NCI-H2107 (cell line): ENCODE results near the gene AARS2.
"Not testable (repeated sequence)": the region's sequence is repeated elsewhere in the genome, so short reads cannot be mapped to it uniquely, and the experiment has no call there.

Experiments
- DNase-seq: peaks from one replicate; lab custom pipeline; 2025; lab: John Stamatoyannopoulos, UW

Gene AARS2

GRCh38 chr6:44329858-44330257 is 16.7 kb upstream of the AARS2 start:
- no peak for DNase-seq

- not testable (repeated sequence) for DNase-seq
Measured at GRCh38 chr6:44328203-44328602, 15.1 kb upstream of the AARS2 start.

DNA sequence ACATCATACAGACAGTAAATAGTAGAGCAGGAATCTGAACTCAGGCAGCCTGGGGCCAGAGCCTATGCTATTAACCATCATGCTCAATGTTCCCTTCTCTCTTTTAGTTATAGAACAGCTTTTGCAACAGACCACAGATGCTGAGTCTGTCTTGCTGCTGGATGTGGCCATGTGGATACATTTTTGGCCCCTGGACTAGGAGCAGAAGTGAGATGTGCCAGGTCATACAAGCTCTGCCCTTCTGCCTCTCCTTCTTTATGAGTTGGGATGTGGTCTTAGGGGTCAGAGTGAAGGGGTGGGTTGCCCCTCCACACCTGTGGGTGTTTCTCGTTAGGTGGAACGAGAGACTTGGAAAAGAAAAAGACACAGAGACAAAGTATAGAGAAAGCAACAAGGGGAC is 14.6 kb upstream of the AARS2 start:
- no peak for DNase-seq

DNA sequence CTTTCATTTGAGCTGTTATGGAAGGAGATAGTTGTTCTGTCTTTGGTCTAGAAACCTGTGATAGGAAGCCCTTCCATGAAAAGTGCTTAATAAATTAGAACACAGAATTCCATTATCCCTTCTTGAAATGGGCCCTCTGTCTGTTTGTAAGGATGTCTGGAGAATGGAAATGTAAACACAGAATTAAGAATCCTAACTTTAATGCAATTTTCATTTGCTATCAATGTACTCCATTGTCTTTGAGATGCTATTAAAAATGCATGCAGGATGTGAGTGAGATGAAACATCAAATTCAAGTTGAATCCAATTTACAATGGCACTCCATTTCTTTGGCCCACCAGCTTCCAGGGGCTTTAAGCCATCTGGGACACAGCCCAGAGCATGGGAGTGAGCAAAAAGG is 13.9 kb upstream of the AARS2 start:
- DNase-seq, result no peak

DNA sequence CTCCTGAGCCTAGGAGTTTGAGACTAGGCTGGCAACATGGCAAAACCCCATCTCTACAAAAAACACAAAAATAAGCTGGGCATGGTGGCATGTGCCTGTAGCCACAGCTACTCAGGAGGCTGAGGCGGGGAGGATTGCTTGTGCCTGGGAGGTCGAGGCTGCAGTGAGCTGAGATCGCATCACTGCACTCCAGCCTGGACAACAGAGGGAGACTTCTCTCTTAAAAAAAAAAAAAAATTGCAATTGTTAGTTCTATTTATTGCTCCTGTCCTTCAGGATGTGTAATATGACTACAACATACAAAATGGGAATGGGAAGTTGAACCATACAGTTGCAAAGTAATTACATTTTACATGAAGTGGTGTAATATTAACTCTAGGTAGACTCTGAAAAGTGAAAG is 8.1 kb upstream of the AARS2 start:
- no peak for DNase-seq

- DNase-seq, result not testable (repeated sequence)
Measured at GRCh38 chr6:44317136-44317631, 4.0 kb upstream of the AARS2 start.

GRCh38 chr6:44316481-44316880 is 3.3 kb upstream of the AARS2 start:
- no peak for DNase-seq

DNA sequence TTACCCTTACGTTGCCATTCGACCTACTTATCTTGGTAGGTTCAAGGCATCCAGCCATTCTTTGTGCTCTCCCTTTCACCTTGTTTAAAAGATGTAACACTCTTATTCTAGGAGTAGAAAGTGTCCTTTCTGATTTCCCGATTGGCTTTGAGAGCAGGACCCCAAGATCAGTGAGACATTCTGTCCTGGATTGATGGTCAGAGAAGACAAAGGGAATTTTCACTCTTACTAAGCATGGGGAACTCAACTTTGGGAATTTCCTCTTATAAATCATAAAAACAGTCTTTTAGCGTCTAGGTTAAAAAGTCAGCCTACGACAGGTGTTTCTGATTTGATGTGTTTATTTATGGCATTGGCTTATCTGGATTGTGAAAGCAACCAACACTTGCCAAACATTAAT is 2.8 kb upstream of the AARS2 start:
- DNase-seq, result no peak

DNA sequence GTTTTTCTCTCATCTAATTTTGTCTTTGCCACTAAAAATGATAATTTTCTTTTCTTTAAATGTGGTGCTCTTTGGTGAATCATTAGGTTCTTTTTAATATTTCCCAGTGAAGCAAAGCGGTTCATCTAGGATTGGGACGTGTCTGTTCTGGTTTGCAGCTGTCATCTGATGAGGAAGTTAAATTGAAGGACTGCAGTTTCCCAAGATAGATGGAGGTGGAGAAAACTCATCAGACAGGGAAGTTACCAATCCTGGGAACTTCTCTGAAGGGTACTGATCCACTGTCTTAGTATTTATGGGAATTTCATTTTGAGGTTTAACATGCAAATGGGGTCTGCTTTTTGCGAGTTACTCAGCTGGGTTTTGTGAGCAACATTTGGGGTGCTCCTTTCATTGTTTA is 2.4 kb upstream of the AARS2 start:
- DNase-seq, result no peak

DNA sequence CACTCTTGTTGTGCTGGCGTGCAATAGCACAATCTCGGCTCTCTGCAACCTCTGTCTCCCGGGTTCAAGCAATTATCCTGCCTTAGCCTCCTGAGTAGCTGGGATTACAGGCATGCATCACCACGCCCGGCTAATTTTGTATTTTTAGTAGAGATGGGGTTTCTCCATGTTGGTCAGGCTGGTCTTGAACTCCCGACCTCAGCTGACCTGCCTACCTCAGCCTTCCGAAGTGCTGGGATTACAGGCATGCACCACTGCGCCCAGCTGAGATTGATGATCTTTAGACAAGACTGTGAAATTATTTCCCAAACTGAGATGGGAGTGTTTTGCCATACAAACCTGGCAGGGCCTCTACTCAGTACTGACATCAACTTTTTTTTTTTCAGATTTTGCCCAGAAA is 1.5 kb upstream of the AARS2 start:
- DNase-seq, result not testable (repeated sequence)

GRCh38 chr6:44311767-44312166 is 1.4 kb downstream of the AARS2 start:
- DNase-seq, result no peak

- DNase-seq, result no peak
Measured at GRCh38 chr6:44311304-44311703, 1.8 kb downstream of the AARS2 start.

DNA sequence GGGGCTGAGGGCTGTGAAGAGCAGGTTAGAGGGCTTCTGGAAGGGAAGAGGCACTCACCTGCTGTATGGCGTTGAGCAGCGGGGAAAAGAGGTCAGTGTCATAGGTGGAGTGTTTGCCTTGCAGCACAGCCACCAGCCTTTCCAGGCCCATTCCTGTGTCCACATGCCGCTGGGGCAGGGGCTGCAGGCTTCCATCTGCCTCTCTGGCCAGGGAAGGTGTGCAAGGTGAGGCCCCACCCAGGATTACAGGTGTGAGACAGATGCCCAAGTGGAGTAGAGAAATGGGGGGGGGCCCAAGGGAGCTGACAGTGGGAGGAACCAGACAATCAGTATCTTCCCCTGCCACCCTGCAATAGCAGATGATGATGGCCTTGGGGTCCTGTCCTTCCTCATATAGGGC is 2.9 kb downstream of the AARS2 start:
- no peak for DNase-seq

GRCh38 chr6:44309631-44310030 is 3.5 kb downstream of the AARS2 start:
- DNase-seq, result no peak

DNA sequence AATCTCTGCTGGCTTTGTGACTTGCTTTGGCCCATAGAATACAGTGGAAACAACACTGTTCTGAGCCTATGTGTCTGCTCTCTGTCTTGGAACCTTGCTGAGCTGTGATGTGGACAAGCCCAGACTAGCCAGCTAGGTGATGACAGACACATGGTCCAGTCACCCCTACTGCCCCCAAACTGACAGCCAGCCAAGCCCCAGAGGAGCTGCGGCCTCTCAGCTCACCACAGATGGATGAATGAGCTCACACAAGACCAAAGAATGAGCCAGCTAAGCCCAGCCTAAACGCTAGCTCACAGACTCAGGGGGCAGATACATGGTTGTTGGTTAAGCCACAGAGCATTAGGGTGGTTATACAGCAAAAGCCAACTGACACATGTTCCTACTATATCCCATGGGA is 4.1 kb downstream of the AARS2 start:
- DNase-seq, result no peak

GRCh38 chr6:44307217-44307616 is 5.9 kb downstream of the AARS2 start:
- DNase-seq, result no peak

DNA sequence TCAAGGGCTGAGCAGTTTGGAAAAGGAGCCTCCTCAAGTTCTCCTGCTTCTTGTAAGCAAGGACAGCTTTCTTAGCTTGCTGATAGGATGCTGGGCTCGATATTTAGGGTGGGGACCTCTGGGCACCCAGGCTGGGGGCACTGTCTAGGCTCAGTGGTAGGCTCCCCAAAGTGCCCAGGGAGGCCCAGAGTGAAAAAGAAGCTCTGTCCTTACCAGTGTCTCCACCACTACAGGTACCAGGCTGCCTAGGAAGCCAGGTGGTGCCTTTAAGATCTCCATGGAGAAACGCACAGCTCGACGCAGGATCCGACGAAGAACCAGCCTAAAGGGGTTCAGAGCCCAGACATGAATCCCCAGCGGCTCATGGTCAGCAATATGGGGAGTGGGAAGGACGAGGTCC is 6.4 kb downstream of the AARS2 start:
- no peak for DNase-seq

- no peak for DNase-seq
Measured at GRCh38 chr6:44305200-44305725, 7.9 kb downstream of the AARS2 start.

GRCh38 chr6:44304282-44305199 is 8.6 kb downstream of the AARS2 start:
- no peak for DNase-seq

- no peak for DNase-seq
Measured at GRCh38 chr6:44303842-44304241, 9.3 kb downstream of the AARS2 start.

GRCh38 chr6:44302856-44303255 is 10.3 kb downstream of the AARS2 start:
- DNase-seq, result no peak

- no peak for DNase-seq
Measured at GRCh38 chr6:44301782-44302564, 11.2 kb downstream of the AARS2 start.

DNA sequence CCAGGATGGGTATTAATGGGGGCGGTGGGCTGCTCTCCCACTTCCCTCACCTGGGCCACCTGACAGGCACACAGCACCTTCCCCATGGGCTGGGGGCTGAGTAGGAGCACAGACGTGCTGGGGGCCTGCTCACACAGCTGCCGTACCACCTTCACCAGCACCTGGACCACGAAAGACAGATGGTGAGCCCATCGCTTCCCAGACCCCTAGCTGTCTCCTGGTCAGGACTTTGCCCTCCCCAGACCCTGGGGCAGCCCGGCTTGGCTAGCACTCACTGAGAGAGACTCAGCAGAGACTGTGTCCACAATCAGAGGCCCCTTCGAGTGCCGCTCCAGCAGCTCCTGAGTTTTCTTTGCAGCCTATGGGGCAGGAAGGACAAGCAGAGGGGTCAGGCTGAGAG is 12.0 kb downstream of the AARS2 start:
- no peak for DNase-seq
